GM21381 (cell line): ENCODE results near the gene SPATA9.
"Not testable (repeated sequence)": the region's sequence is repeated elsewhere in the genome, so short reads cannot be mapped to it uniquely, and the experiment has no call there.

Experiments
- ATAC-seq: cut with Tn5 transposase; IDR thresholded peaks from one replicate; pipeline ENCODE4 v1.9.1; 2021; ENCODE audit warnings: mild to moderate bottlenecking, moderate library complexity; ENCODE audit not compliant: unreplicated experiment

The SPATA9 gene

DNA sequence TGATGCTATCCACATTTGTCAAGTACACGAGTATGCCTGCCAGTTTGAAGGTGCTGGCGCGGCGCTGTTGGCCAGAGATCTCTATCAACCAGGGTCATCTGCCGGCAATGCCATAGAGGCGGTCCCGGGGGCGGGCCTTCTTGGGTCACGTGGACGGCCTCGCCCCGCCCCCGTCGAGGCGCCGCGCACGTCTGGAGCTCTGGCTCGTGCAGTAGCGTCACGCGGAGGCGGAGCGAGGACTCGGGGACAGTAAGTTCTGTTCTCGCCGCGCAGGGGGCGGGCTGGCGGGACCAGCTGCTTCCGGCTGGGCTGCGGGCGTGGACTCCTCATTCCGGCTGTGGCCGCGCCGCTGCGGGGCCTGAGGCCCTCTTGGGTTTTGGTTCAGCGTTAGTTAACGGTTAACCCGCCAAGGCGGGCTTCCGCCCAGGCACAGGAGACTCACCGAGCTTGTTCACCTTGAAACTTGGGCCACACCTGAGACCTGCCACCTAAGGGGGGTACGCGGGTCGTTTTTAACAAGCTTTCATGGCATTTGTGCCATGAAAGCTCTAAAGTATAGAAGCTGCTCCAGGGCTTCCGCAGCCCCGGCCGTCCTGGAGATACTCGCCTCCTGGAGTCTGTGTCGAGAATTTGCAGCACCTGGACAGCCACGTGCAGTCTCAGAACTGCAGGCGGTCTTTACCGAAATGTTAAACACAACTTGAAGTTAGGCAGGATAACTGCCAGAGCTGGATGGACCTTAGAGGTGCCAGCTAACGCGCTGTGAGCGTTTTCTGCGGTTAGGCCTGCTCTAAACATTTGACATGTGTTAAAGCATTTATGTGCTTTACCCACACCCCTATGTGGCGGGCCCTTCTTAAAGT, 36.0 kb downstream of the SPATA9 start, which contains the start of gene RFESD:
TSS of gene RFESD (plus strand) at position 209 of the 863 bp plus-strand sequence. CDS start 5,495 bp downstream, outside the sequence.
- peak; percentile 97 for ATAC-seq

DNA sequence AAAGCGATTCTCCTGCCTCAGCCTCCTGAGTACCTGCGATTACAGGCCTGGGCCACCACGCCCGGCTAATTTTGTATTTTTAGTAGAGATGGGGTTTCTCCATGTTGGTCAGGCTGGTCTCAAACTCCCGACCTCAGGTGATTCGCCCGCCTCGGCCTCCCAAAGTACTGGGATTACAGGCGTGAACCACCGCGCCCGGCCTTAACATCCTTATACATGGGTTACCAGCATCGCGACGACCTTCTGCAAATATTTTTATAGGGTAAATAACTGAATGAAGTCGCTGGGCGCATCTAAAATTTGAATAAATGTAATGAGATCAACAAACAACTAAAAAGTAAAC, 36.6 kb downstream of the SPATA9 start:
- ATAC-seq = not testable (repeated sequence)

DNA sequence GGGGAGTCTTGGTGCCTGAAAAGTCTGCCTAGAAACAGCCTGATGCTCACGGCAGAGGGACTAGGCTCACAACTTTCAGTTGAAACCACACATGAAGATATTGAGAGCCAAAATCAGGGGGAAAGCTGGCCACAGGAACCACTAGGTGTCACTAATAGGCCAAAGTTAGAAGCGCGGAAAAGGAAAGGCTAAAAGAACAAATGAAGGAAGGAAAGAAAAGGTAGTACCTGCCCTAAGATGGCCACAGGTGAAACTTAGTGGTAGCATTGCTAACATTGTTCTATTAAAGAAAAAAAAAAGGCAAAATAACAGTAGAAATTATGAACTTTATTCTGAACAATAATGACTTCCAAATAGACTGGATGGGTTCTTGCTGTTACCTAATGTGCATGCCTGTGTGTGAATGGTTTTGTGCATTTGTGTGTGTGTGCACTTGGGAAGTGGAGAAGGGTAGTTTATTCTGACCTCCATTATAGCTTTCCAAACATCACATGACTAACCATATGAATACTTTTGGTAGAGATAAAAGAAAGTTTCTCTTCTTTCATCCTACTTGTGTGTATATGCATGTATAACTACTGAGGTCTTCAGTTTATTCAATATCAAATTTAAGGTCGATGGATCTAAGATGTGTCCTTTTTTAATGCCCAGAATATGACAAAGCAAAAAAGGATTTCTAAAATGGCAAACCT, 38.3 kb downstream of the SPATA9 start:
- peak; percentile 39 for ATAC-seq

DNA sequence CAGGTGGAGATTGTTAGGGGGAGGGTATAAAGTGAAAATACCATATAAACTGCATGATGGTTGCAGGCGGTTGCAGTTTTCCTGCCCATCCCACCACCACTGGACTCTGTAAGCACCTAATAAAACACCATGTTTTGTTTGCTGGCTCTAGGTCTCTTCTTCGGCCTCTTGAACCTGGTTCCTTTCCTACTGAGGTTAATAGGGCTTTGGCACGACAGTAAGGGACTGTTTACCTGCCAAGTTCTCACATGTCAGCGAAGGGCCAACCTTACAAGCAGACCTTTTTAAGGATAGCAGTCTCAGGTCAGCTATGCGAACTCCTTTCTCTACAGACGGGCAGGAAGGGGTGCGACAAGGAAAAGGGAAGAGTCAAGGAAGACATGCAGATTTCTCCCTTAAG, 39.6 kb downstream of the SPATA9 start:
- ATAC-seq = no peak

DNA sequence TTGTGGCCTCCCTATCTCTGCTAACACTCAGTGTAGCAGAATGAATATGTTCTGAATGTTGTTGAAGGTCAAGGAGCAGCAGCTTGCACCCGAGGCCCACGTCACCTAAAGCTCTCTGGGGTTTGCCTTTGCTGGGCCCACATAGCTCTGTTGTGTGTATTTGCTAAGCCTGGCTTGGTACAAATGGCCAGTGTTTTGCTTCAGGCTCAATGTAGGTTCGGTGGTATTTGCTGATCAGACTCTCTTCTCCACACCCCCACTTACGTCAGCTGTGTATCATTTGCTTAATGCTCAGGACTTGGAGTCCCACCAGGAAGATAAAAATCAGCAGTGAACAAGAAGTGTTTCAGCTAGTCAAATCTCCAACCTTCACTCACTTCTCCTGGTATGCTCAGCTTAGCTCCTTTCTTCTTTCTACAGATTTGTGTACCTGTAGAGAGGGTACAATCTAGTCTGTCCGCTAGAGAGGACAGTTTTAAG, 41.0 kb downstream of the SPATA9 start:
- ATAC-seq = no peak

DNA sequence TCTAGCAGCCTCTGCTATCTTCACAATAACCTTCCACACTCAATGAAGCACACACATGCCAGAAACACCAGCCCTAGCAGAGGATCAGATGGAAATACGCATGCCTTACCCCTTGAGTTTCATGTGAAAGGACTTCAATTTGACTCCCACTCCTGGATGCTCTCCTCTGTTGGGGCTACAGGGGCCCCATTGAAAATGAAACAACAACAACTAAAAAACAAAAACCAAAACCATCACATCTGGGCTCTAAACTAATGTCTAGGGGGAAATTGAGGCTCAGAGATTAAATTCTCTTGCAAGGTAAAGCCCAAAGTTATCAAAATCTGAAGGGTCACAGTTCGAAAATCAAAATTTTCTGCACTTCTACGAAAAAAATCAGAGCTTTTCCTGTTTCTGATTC, 44.2 kb downstream of the SPATA9 start:
- ATAC-seq = no peak

DNA sequence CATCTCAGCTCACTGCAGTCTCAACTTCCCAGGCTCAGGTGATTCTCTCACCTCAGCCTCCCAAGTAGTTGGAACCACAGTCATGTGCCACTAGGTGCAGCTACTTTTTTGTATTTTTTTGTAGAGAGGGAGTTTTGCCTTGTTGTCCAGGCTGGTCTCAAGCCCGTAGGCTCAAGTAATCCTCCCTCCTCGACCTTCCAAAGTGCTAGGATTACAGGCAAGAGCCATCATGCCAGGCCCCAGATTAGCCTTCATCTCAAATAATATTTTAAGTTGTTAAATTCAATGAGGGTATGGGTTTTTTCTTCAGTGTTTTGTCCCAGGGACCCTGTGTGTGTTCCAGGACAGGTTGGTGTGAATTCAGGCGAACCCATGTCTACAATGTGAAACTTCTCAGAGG, 48.7 kb downstream of the SPATA9 start:
- no peak for ATAC-seq

DNA sequence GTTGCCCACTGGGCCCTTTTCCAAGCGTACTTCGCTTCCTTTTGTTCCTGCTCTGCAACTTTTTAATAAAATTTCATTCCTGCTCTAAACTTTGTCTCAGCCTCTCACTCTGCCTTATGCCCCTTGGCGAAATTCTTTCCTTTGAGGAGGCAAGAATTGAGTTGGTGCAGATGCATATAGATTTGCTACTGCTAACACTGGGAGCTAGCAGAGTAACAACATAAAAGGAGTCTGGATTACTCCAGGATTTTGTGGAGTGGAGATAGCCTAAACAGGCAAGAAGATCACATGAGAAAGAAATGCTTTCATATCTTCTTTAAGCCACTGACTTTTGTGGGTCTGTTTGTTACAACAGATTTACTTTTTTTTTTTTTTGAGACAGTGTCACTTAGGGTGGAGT, 49.1 kb downstream of the SPATA9 start:
- no peak for ATAC-seq

DNA sequence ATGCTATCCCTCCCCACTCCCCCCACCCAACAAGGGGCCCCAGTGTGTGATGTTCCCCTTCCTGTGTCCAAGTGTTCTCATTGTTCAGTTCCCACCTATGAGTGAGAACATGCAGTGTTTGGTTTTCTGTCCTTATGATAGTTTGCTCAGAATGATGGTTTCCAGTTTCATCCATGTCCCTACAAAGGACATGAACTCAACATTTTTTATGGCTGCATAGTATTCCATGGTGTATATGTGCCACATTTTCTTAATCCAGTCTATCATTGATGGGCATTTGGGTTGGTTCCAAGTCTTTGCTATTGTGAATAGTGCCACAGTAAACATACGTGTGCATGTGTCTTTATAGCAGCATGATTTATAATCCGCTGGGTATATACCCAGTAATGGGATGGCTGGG, 49.8 kb downstream of the SPATA9 start:
- not testable (repeated sequence) for ATAC-seq

DNA sequence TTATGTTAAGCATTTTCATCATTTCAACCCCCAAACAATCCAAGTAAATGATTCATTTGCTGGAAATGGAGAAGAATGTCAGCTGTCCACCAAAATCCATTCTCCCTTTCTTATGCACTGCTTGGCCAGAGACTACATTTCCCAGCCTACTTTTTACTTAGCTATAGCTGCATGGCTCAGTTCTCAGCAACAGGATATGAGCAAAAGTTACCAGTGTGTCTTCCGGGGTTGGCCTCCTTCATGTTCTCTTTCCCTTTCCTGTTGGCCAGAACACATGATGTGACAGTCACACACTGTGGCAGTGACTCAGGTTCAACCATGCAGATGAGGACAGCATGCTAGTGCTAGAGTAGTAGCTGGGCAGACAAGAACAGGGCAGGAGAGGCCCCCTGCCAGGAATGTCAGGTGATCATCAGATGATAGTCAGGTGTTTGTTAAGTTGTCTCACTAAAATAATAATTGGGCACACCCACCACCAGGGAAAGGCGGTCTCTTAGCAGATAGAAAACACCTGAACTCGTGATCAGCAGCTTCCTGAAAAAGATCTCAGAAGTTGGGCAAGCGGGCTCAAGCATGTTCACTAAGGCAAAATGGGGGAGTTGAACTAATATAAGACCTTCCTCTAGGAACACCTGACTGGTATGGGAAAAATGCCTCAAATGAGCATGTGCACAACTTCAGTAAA, 50.7 kb downstream of the SPATA9 start:
- ATAC-seq = peak; percentile 84

DNA sequence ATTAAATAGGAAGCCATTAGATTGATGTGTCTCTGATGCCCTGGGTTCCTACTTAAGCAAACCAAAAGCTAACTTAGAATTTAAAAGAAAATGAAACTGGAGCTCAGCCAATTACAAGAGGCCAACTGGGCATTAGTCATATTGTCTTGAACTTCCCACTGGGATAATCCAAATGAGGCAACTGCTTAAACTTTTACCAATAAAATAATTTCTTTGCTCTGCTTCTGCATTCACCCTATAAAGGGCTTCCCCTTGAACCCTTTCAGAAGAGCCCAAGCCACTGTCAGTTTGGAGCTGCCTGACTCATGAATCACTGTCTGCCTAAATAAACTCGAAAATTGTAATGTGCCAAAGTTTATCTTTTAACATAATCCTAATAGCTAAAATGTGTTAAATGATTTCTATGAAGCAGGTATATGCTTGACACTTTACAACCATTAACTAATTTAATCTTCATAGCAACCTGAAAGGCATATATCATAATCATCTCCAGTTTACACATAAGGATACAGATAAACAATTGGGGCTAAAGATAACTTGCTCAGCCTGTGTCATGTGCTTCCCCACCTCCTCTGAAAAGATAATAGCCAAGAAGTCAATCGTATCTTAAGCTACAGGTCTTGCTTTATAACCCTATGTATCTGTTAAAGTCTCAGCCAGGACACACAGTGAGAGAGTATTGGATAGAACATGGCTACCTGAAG, 51.4 kb downstream of the SPATA9 start:
- ATAC-seq = no peak

DNA sequence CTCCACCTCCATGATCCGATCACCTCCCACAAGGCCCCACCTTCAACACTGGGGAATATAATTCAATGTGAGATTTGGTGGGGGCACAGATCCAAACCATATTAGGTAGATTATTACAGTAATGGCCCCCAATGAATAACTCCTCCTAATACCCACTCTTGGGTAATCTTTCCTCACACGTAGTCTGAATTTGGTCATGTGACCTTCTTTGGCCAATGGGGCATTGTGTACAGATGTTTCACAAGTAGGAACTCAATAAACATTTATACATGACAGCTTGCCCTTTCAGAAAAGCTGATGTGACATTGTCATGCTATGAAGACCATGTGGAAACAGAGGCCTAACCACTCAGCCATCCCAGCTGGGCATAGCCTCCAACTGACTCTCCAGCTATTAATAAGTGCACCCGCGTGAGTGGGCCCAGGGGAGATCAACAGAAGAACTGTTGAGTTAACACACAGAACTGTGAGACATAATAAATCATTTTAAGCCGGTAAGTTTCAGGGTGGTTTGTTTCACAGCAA, 52.3 kb downstream of the SPATA9 start:
- no peak for ATAC-seq

DNA sequence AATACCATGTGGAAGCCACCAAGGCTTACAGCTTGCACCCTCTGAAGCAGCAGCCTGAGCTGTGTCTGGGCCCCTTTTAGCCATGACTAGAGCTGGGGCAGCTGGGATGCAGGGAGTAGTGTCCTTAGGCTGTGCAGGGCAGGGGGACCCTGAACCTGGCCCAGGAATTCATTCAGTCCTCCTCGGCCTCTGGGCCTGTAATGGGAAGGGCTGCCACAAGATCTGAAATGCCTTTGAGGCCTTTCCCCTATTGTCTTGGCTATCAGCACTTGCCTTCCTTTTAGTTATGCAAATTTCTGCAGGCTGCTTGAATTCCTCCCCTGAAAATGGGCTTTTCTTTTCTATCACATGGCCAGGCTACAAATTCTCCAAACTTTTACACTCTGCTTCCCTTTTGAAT, 53.9 kb downstream of the SPATA9 start:
- ATAC-seq = no peak

DNA sequence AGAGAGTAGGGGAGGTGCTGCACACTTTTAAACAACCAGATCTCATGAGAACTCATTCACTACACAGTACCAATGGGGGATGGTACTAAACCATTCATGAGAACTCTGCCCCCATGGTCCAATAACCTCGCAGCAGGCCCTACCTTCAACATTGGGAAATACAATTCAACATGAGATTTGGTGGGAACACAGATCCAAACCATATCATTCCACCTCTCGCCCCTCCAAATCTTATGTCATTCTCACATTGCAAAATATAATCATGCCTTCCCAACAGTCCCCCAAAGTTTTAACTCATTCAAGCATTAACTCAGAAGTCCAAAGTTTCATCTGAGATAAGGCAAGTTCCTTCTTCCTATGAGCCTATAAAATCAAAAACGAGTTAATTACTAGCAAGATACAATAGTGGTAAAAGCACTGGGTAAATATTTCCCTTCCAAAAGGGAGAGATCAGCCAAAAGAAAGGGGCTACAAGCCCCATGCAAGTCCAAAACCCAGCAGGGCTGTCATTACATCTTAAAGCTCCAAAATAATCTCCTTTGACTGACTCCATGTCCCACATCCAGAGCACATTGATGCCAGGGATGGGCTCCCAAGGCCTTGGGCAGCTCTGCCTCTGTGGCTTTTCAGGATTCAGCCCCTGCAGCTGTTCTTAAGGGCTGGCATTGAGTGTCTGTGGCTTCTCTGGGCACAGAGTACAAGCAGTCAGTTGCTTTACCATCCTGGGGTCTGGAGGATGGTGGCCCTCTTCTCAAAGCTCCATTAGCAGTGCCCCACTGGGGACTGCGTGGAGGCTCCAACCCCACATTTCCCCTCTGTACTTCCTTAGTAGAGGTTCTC, 54.6 kb downstream of the SPATA9 start:
- ATAC-seq = no peak

DNA sequence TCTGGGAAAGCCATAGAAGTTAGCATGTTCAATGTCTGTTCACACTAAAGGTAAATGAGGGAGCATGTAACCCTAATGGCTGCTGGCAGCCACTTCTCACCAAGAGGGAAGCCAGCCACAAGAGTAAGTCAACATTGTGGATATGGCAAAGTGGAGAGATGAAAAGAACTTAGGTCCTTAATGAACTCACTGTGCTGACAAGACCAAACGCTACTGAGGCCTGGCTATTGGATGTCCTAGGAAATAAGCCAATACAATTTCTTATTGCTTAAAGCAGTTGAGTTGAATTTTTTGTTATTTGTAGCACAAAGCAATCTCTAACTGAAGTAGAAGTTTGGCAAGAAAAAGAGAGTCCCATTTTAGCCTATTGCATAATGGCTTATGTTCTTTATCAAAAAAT, 56.1 kb downstream of the SPATA9 start:
- no peak for ATAC-seq

DNA sequence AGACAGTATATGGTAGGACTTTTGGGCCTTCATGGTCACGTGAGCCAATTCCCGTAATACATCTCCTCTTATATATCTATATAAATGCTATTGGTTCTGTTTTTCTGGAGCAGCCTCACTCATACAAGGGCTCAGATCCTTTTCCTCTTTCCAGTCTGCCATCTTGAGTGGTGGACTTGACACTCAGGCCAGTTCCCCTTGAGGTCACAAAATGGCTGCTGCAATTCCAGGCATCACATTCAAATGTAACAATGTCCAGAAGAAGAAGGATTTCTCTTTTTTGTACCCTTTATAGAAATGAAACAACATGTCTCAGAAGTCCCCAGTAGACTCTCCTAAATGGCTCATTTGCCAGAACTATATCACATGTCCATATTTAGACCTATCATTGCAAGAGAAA, 58.4 kb downstream of the SPATA9 start:
- no peak for ATAC-seq

DNA sequence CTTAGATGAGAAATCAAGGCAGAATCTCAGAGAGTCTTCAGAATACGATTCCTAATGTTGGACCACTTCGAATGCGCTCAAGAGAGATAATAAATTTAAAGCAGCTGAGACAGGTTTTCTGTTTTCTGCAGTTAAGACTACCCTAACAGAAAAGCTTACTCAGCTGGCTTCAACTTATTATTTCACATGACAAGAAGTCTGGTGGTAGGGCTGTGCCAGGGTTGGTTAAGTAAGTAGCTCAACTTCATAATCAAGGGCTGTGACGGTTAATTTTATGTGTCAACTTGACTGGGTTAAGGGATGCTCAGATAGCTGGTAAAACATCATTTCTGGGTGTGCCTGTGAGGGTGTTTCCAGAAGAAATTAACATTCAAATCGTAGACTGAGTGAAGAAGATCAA, 59.1 kb downstream of the SPATA9 start:
- ATAC-seq = no peak

DNA sequence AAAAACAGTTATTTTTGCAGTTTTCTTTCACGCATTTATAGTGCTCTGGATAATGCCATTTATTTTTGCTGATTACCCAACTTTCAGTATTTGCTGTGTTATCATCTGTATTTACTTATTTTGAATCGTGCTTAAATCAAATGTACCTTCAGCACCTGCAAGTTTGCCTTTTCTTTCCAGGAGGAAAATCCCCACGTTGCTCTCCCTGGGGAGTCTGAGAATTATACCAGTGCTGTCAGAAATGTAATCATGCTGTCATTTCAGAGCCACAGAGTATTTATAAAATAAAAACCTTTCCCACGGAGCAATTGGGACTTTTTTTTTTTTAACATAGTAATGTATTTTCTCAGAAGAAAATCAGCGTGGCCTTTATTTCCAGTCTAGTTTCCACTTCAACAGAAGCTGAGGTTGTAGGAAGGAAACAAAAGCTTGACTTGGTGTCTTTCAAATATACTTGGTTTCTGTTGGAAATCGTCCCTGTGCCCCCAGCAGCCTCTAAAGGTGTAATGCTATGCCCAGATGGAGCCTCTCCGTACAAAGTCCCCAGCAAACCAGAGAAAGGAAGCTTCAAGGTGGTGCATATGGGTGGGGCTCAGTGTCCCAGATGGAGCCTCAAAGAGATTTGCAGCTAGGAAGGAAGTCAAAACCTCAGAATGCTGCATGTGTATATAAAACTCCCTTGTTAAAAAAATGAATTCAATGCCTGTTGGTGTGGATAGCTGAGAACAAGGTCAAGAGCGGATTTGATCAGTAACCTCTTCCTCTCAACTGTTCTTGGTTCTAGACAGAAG, 60.8 kb downstream of the SPATA9 start:
- no peak for ATAC-seq
